ENCODE data around the gene KRTAP4-11. TPM values are rescaled to one million over a fixed set of nuclear protein-coding genes. Genes with fewer than 3 reads are reported as not detected.
"Not testable (repeated sequence)": the region's sequence is repeated elsewhere in the genome, so short reads cannot be mapped to it uniquely, and the experiment has no call there.

KRTAP4-11 gene
- total RNA-seq, 1 donor from 2014 or later, result not detected

DNA sequence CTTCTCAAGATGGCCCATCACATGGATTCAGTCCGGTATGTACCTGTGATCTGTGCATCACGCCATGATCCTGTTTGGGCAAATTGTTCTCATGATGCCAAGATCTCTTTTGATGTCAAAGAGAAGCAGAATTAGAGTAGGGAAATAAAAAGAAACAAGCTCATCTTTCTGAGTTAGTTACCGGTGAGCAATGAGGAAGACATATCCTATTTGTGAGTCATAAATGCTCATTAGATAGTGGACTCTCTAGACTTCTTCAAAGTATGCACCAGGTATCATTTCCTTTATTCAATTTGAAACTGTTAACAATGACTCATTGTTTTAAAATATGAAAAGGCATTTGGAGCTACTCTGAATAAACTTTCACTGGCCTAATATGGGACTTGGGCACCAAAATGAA lies 13.8 kb upstream of the KRTAP4-11 start:
- no peak for TF ChIP-seq CTCF (conservative IDR thresholded peaks at IDR 0.05)
- DNase-seq (ENCODE audit: low read depth, low spot score), result no peak
- Mint-ChIP-seq H3K4me3 (no peak overlapping the region), H3K27me3 (ENCODE audit: low read depth) (peaks cover 28% of the 10 kb centered on the region), H3K36me3 (ENCODE audit: low read depth) (no peaks in the 10 kb centered on the region), H3K4me1 (no peaks in the 10 kb centered on the region), H3K27ac (ENCODE audit: unreplicated experiment) (no peak overlapping the region), H3K9me3 (peaks cover 2% of the 10 kb centered on the region)

DNA sequence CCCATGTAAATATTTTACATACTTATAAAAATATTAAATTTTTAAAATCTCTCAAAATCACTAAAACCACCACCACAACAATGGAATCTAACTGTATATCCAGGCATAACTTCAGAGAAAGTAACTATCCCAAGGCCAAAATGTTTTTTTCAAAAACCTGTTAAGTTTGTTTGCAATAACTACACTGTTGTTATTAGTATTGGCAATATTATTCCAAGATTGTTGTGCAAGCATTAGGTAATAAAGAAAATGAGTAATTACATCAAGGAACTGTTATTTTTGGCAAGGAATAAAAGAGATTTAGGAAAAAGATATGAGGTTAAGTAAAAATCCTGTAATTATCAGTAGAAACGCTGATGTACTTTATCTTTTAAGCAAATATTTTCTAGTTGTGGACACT lies 9.2 kb upstream of the KRTAP4-11 start:
- Mint-ChIP-seq H3K4me1 (no peaks in the 10 kb centered on the region), H3K4me3 (no peak overlapping the region), H3K27ac (ENCODE audit: unreplicated experiment) (no peak overlapping the region), H3K9me3 (peaks cover 2% of the 10 kb centered on the region), H3K36me3 (ENCODE audit: low read depth) (no peaks in the 10 kb centered on the region), H3K27me3 (ENCODE audit: low read depth) (peaks cover 44% of the 10 kb centered on the region)
- no peak for TF ChIP-seq CTCF (conservative IDR thresholded peaks at IDR 0.05)
- no peak for DNase-seq (ENCODE audit: low read depth, low spot score)

- peaks cover 2% of the 10 kb centered on the region for H3K9me3 Mint-ChIP-seq
- no peak for TF ChIP-seq CTCF (conservative IDR thresholded peaks at IDR 0.05)
- H3K27me3 Mint-ChIP-seq (ENCODE audit: low read depth), result peaks cover 40% of the 10 kb centered on the region
- no peak for DNase-seq (ENCODE audit: low read depth, low spot score)
- H3K36me3 Mint-ChIP-seq (ENCODE audit: low read depth), result no peaks in the 10 kb centered on the region
- H3K4me3 Mint-ChIP-seq, result no peak overlapping the region
- no peak overlapping the region for H3K27ac Mint-ChIP-seq (ENCODE audit: unreplicated experiment)
- no peaks in the 10 kb centered on the region for H3K4me1 Mint-ChIP-seq
These were observed 8.2 kb upstream of the KRTAP4-11 start for GRCh38 chr17:41126412-41126811.

GRCh38 chr17:41125064-41125463 lies 6.9 kb upstream of the KRTAP4-11 start:
- H3K27me3 Mint-ChIP-seq (ENCODE audit: low read depth), result peaks cover 41% of the 10 kb centered on the region
- no peak for TF ChIP-seq CTCF (conservative IDR thresholded peaks at IDR 0.05)
- H3K27ac Mint-ChIP-seq (ENCODE audit: unreplicated experiment), result no peak overlapping the region
- H3K36me3 Mint-ChIP-seq (ENCODE audit: low read depth), result no peaks in the 10 kb centered on the region
- peaks cover 2% of the 10 kb centered on the region for H3K9me3 Mint-ChIP-seq
- no peaks in the 10 kb centered on the region for H3K4me1 Mint-ChIP-seq
- DNase-seq (ENCODE audit: low read depth, low spot score), result no peak
- no peak overlapping the region for H3K4me3 Mint-ChIP-seq

DNA sequence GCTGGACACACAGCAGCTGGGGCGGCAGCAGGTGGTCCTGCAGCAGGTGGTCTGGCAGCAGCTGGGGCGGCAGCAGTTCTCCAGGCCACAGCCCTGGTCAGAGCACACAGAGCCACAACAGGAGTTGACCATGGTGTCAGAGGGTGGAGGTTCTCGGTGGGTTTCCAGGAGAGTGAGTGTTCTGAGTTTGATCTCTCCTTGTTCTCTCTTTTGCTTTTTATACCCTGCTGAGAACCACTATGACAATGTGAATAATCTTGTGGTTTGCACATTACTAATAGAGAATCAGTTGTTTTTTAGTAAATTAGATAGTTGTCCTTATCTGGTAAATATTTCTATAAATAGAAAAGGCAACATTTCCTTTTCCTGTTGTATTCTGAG lies 5.8 kb upstream of the KRTAP4-11 start, which contains the start of gene KRTAP4-12:
Gene KRTAP4-12, minus strand, starts transcription at position 192 of the 381 bp plus-strand sequence. Its CDS starts 60 bp downstream, at position 132.
- not testable (repeated sequence) for H3K27ac Mint-ChIP-seq (ENCODE audit: unreplicated experiment); H3K4me3 Mint-ChIP-seq; DNase-seq (ENCODE audit: low read depth, low spot score); H3K4me1 Mint-ChIP-seq; H3K9me3 Mint-ChIP-seq; H3K36me3 Mint-ChIP-seq (ENCODE audit: low read depth)
- H3K27me3 Mint-ChIP-seq (ENCODE audit: low read depth), result peaks cover 36% of the 10 kb centered on the region

DNA sequence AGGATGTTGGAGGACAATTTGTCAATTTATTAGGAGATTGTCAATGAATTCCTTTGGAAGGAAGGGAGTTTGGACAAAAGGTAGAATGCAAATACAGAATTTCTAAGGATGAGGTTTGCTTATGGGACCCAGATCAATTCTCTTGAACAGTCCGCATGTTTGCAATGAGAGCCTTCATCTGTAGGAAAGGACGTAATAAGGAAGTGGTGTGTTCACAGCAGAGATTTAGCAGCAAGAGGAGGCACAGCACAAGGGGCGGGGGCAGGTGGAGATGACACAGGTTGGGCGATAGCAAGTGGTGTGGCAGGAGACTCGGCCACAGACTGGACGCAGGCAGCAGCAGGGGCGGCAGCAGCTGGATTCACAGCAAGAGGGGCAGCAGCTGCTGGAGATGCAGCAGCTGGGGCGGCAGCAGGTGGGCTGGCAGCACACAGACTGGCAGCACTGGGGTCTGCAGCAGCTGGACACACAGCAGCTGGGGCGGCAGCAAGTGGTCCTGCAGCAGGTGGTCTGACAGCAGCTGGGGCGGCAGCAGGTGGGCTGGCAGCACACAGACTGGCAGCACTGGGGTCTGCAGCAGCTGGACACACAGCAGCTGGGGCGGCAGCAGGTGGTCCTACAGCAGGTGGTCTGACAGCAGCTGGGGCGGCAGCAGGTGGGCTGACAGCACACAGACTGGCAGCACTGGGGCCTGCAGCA lies 5.3 kb upstream of the KRTAP4-11 start:
- not testable (repeated sequence) for DNase-seq (ENCODE audit: low read depth, low spot score); H3K36me3 Mint-ChIP-seq (ENCODE audit: low read depth); H3K9me3 Mint-ChIP-seq; H3K4me1 Mint-ChIP-seq; H3K4me3 Mint-ChIP-seq; H3K27ac Mint-ChIP-seq (ENCODE audit: unreplicated experiment)
- peaks cover 35% of the 10 kb centered on the region for H3K27me3 Mint-ChIP-seq (ENCODE audit: low read depth)
